GM19455 (cell line): ENCODE data around the gene CKS1B.
"Not testable (repeated sequence)": the region's sequence is repeated elsewhere in the genome, so short reads cannot be mapped to it uniquely, and the experiment has no call there.

ENCODE experiments used
- ATAC-seq: cut with Tn5 transposase; IDR thresholded peaks from one replicate; pipeline ENCODE4 v1.9.1; 2021; ENCODE audit not compliant: unreplicated experiment

CKS1B gene

DNA sequence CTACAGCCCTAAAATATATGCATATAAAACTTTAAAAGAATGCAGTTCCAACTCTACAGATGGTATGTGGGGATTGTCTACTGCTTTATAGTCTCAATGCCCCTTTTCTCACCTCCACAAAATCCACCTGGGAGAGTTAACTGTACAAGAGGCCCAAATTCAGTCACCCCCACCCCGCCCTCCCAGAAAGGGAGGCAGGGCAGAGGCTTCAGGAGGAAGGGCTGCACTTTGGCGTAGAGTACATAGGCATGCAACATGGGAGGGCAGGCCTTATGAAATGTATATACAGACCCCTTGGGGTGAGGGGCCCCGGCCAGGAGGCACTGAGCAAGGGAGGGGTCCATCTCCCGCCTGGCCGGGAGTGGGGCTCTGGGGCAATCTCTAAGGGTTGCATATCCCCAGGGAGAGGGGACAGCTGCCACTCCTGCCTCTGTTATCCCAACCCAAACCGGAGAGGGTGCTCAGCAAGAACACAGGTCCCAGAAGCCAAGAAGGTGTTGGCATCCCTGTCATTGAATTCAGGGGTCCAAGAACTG lies 11.6 kb upstream of the CKS1B start:
- ATAC-seq, result no peak

DNA sequence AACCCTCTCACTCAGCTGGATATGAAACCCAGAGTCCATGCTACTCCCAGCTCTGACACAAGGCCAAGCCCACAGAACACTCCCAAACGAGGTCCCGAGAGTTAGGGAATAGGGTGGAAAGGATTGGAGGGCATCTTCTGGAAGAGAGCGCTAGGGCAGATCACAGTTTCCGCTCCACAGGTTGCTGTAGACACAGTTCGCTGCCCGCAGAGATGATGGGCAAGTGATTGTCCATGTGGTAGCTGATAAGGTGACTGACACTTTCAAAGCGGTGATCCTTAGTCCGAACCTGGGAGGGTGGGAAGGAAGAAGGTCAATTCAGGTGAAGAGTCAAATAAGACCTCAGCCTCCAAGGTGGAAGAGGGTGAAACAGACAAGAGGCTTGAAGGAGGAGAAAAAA lies 10.8 kb upstream of the CKS1B start:
- ATAC-seq, result no peak

DNA sequence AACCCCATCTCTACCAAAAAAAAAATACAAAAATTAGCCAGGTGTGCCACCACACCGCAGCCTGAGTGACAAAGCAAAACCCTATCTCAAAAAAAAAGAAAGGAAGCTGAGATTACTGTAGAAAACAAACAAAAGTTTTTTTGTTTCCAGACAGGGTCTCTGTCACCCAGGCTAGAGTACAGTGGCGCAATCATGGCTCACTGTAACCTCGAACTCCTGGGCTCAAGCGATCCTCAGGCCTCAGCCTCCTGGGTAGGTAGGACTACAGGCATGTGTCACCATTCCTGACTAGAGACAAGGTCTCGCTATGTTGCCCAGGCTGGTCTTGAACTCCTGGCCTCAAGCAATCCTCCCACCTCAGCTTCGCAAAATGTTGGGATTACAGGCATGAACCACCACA lies 10.1 kb upstream of the CKS1B start:
- no peak for ATAC-seq

- no peak for ATAC-seq
These were observed 8.4 kb upstream of the CKS1B start for GRCh38 chr1:154966111-154966510.

DNA sequence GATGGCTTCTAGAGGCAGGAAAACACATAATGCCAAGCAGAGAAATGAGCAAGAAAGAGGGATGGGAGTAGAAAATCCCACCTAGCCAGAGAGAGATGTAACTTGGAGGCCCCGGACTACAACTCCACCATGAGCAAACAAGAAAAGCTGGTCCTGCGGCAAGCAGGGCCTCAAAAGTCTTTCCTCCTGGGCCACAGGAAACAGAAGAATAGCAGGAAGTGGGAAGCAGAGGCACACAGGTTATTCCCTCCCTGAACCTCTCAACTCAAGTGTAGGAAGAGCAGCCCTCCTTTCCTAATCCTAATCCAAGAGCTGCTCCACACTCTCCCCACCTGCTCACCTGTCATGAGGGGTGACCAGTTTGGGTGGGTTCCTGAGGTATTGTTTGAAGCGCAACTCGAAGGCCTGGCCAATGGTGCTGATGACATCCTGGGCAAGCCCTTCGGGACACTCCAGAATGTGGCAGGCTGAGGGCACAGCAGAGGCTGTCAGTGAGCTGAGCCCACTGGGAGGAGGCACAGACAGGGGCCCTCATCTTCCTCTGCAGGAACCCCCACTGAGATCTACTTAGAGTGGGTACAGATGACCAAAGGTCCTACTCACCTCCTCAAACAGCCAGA lies 7.0 kb upstream of the CKS1B start:
- ATAC-seq, result no peak

- ATAC-seq, result no peak
These were observed 5.8 kb upstream of the CKS1B start for GRCh38 chr1:154968731-154969130.

DNA sequence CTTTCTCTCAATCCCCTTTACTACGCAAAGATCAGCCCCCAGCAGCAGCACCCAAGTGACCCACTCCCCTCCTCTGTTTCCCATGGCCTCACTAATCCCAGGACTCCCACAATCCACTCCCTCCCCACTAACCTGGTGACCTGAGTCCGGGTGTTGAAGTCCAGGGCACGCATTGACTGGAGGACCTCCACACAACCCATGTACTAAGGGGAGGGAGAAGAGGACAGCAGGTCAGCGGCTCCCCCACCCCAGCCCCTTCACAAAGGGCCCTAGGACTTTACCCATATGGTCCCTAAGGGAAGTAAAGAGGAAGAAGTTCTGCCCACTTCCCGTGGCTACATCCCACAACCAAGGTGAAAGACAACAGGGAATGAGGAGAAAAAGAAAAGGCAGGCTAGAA lies 5.2 kb upstream of the CKS1B start:
- no peak for ATAC-seq

DNA sequence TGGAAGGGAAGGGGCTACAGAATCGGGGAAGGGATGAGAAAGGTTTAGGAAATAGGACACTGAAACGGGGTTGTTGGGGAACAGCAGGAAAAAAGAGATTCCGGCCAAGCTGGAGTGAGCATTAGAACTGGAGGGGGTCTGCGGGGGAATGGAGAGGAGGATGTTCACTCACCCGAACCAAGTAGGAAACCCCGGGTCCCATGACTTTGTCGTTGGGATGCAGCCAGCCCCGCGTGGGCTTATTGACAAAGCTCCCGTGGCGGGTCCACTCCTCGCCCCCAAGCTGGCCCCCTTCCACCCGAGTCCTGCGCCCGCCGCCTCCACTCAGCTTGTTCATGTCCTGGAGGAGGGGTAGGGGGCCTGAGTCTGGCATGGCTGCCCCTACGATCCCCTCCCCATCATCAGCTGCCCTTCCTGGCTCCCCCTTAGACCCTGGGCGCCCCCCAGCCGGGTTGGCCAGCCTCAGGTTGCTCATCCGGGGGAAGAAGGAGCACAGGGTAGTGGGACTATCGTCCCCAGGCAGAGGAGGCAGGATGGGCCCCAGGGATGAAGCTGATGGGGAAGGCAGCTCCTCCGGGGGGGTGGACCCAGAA lies 4.5 kb upstream of the CKS1B start:
- ATAC-seq, result no peak

DNA sequence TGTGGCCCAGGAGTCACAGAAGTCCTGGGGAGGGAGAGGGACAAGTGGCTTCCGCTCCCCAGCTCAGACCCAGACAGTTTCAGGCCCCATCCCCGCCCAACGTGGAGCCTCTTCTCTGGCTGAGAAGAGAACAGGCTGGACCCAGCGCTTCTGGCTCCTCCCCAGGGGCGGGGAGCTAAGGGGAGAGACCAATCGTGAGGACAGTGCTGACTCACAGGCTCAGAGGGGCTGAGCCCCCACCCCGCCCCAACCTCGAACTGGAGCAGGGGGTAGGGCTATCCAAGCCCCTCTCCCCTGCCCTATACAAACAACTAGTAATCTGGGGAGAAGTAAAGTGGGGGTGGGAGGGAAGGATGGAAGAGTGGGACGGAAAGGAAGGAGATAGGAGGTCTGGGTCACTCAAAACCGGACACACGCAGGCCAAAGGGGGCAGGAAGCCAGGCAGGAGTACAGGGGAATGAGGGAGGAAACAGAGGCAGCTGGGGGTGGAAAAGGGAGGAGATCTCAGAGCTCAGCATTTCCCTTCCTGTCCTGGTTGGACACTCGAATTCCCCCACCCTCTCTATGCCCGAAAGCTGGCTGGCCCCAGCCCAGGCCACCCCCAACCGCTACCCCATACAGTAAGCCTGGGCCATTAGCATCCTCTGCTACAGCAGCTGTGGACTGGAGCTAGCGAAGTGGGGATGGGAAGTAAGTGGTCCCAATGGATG lies 3.7 kb upstream of the CKS1B start, which contains the start of gene SHC1:
Gene SHC1 (minus strand): TSS at position 117 of the 710 bp plus-strand sequence. CDS start 221 bp downstream, outside the sequence.
- no peak for ATAC-seq

DNA sequence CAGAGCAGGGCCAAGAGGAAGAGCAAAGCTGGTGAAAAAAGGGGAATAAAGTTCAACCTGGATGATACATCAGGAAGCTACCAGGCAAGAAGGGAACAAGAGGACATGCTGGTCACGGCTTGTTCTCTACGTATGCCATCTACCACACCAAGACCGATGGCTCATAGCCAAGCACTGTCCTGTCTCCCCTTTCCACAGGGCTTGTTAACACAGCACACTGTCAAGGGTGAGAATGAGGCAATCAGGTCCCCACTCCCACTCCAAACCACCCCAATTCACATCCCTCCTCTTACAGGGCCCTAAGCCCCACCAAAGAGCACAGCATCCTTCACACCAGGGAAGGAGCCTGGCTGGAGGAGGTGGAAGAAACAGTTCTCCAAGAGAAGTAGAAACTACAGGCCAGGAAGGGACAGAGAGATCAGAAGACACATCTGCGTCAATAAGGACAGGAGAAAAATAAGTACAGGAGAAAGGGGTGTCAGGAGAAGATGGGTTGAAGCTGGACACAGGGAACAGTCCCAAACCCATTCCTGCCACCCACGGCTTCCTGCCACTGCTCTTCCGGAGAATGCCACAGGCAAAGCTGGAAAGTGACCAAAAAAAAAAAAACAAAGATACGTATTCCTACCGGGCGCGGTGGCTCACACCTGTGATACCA lies 3.0 kb upstream of the CKS1B start:
- no peak for ATAC-seq

DNA sequence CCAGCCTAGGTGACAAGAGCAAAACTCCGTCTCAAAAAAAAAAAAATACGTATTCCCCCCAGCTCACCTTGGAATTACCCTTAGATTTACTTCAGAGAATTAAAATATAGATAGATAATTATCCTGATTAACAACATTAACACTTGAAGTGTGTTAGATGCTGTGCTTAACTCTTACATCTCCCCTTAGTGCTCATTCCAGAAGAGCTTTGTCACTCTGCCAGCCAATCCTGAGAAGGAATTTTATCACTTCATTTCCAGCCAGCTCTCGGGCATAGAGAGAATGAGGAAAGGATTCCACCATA lies 2.3 kb upstream of the CKS1B start:
- ATAC-seq, result no peak

DNA sequence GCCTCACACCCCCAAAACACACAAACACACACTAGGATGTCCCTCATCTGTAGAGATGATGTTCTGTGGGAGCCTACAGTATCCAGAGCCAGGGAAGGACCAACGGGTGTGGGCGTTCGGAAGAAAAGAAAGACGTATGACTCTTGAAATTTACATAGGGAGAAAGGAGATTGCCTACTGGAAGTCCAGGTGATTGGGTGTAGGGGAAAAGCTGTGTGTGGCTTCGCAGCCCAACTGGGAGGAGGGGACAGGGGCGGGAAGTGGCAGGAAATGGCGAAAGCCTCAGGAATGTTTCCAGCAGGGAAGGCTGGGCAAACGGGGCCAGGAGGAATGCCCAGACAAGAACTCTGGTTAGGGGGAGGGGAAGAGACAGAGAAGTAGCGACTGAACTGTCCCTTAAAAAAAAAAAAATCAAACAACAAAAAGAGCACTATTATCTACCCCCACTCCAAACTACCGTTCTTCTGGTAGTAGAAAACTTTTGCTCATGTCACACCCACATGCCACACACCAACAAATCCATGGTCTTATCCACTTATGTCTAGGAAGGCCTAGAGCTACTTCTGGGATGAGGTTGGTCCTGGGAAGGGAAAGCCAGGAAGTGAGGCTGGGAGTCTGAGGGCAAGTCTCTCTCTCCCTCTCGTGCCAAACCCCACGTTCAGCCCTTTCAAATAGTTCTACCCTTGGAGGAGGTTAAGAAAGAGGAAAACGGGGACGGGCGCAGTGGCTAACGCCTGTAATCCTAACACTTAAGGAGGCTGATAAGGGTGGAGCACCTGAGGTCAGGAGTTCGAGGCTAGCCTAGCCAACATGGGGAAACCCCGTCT lies 1.8 kb upstream of the CKS1B start:
- ATAC-seq, result no peak

- ATAC-seq, result no peak
These were observed 958 bp upstream of the CKS1B start for GRCh38 chr1:154973344-154974101.

DNA sequence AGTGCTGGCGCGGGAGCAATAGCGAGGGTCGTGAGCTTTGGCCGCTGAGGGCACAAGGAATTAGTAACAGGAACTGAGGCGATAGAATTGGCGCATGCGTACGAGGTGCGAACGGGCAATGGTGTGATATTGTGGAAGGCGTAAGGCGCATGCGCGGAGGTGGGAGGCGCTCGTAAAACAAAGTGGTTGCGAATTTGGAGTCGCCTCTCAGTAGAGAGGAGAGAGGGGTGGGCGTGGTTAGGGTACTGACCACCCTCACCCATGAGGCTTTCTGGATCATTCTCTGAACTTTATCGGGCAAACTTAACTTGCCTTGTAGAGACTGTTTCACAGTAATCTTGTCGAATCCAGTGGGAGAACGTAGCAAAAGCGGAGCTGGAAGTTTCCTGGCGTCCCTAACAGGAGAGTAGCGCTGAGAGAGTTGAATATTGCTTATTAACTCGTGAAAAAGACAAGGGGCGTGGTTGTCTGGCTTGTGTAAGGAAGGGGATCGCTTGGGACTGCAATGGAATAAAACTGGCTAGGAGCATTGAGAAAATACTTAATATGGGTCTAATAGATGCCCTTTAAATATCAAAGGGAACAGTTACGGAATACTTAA lies 427 bp downstream of the CKS1B start:
- peak; percentile 51 for ATAC-seq

GRCh38 chr1:154975409-154976059 lies 1.1 kb downstream of the CKS1B start:
- no peak for ATAC-seq

GRCh38 chr1:154977762-154978161 lies 3.3 kb downstream of the CKS1B start:
- ATAC-seq, result not testable (repeated sequence)

DNA sequence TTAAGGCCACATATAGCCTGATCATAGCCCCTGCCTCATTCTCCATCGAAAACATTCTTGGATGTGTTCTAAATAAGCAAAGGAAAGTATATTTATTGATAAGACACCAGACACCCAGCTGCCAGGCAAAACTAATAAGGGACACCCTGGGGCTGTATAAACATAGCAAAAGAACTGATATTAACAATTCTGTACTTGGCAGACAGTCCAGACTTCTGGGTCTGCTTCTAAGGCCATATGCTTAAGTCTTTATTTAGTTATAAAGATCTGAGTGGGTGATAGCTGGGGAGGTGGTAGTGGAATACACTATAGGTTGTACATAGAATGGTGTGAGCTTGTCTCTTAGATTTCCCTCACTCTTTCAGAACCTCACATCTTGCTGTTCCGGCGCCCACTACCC lies 3.9 kb downstream of the CKS1B start:
- no peak for ATAC-seq

GRCh38 chr1:154982341-154982740 lies 7.9 kb downstream of the CKS1B start:
- ATAC-seq, result no peak

DNA sequence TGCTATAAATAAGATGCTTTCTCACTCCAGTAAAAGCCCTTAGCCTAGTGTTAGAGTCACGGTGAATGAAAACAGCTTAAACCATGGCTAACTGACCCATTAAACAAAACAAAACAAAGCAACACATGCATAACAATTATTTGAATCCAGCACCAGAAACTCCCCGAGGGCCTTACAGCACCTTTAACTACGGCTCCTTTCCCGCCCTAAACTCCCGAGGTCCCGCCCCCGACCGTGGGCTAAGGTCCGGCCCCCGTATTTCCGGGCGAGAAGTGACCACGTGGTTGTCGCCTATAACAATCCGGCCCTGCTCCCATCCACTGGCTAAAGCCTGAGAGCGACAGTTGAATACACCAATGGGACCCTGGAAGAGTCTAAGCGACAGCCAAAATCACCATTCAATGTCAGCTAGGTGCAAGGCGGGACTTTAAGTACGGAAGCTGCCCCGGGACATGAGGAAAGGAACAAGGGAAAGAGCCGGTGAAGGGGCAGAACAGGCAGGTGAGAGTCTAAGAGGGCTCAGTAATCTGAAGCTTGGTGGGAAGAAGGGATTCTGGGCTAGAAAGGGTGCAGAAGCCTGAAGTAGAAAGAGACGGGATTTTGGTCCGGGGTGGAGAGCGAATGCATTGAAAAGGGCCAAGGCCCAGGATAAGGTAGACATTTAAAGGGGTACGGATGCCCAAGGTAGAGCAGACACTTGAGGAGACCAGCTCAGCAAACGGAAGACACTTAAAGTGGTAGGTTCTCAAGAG lies 8.6 kb downstream of the CKS1B start, which contains the start of gene FLAD1:
Gene FLAD1 (plus strand): TSS at position 448 of the 752 bp plus-strand sequence. CDS start 351 bp downstream, outside the sequence.
- peak; percentile 97 for ATAC-seq
